Keratinocyte (primary cell): ENCODE data around the gene MYO1G. TPM values are rescaled to one million over a fixed set of nuclear protein-coding genes. Genes with fewer than 3 reads are reported as not detected.

Experiments
- DNase-seq: peaks from one replicate; pipeline ENCODE4 v3.0.0-alpha.2; 2011; ENCODE audit warnings: low read depth, missing footprints, low spot score
- FAIRE-seq: peaks from 2 replicates; lab custom pipeline; 2011; peaks lifted over from hg19 to GRCh38; lab: Jason Lieb, UNC
- H2AFZ ChIP-seq: 2 replicates; pipeline ENCODE4 v1.6.0; 2012; ENCODE audit warnings: low read length, control low read depth, inconsistent platforms; ENCODE audit not compliant: control insufficient read depth
- H3K27ac ChIP-seq: 2 replicates; pipeline ENCODE4 v1.5.1; 2011; ENCODE audit warnings: low read length; ENCODE audit not compliant: control insufficient read depth, insufficient read depth
- H3K27me3 ChIP-seq: 3 replicates; pipeline ENCODE4 v1.6.0; 2011; ENCODE audit warnings: low read length; ENCODE audit not compliant: control insufficient read depth, insufficient read depth; ENCODE audit errors: extremely low read depth
- H3K36me3 ChIP-seq, 2 experiments: 2 replicates in 1 of 2; 3 replicates in 1 of 2; pipeline ENCODE4 v1.5.1; 2011; ENCODE audit warnings: low read length in 2 of 2, mild to moderate bottlenecking in 1 of 2; ENCODE audit not compliant: control insufficient read depth in 2 of 2, insufficient read depth in 2 of 2; ENCODE audit errors: extremely low read depth in 1 of 2
- H3K4me1 ChIP-seq: 3 replicates; pipeline ENCODE4 v1.5.1; 2011; ENCODE audit warnings: low read length; ENCODE audit not compliant: control insufficient read depth, insufficient read depth; ENCODE audit errors: extremely low read depth
- H3K4me2 ChIP-seq: 3 replicates; pipeline ENCODE4 v1.6.0; 2011; ENCODE audit warnings: low read depth, low read length; ENCODE audit not compliant: control insufficient read depth, insufficient read depth; ENCODE audit errors: extremely low read depth
- H3K4me3 ChIP-seq, 3 experiments: fragments of 200-600 bp in 1 of 3; sonication (generic) in 1 of 3; 2 replicates in 2 of 3; 3 replicates in 1 of 3; pipeline ENCODE4 v1.5.1; 2011 to 2016; ENCODE audit warnings: low read length in 3 of 3, mild to moderate bottlenecking in 3 of 3, control low read depth in 2 of 3, inconsistent platforms in 1 of 3, low read depth in 1 of 3, mixed read lengths in 1 of 3, mixed run types in 1 of 3, moderate library complexity in 1 of 3; ENCODE audit not compliant: control insufficient read depth in 2 of 3, insufficient read depth in 2 of 3; ENCODE audit errors: extremely low read depth in 1 of 3
- H3K79me2 ChIP-seq: 2 replicates; pipeline ENCODE4 v1.6.0; 2012; ENCODE audit warnings: low read length; ENCODE audit not compliant: control insufficient read depth, insufficient read depth
- H3K9ac ChIP-seq: 3 replicates; pipeline ENCODE4 v1.6.0; 2011; ENCODE audit warnings: low read length; ENCODE audit not compliant: control insufficient read depth, insufficient read depth; ENCODE audit errors: extremely low read depth
- H3K9me1 ChIP-seq: 3 replicates; pipeline ENCODE4 v1.6.0; 2011; ENCODE audit warnings: low read length; ENCODE audit not compliant: control insufficient read depth, insufficient read depth; ENCODE audit errors: extremely low read depth
- H3K9me3 ChIP-seq: 2 replicates; pipeline ENCODE4 v1.5.1; 2012; ENCODE audit warnings: low read depth, low read length; ENCODE audit not compliant: control insufficient read depth
- H4K20me1 ChIP-seq: 3 replicates; pipeline ENCODE4 v1.6.0; 2011; ENCODE audit warnings: low read length; ENCODE audit not compliant: control insufficient read depth, insufficient read depth; ENCODE audit errors: extremely low read depth
- CTCF ChIP-seq, 3 experiments: IDR thresholded peaks in 1 of 3; conservative IDR thresholded peaks in 1 of 3; optimal IDR thresholded peaks in 1 of 3; 2 replicates in 2 of 3; 3 replicates in 1 of 3; pipeline versions ENCODE3 to v1.5.1; 2011; ENCODE audit warnings: low read length in 3 of 3, mild to moderate bottlenecking in 3 of 3, moderate library complexity in 2 of 3, control low read depth in 1 of 3, inconsistent platforms in 1 of 3; ENCODE audit not compliant: insufficient read depth in 2 of 3; ENCODE audit errors: extremely low read depth in 1 of 3
- EZH2 ChIP-seq: IDR thresholded peaks from one replicate; pipeline ENCODE4 v1.6.1; 2012; ENCODE audit warnings: inconsistent platforms, mild to moderate bottlenecking, low read length, moderate library complexity
- dilution Hi-C: fragments of 300-500 bp; cut with MboI; formaldehyde crosslinking; loops from one replicate; pipeline ENCODE4 v1.7.0; 2020; ENCODE audit warnings: low sequenced_read_pairs; ENCODE audit not compliant: extremely low pct_ligation_motif_present
- polyA plus RNA-seq, 5 experiments: library from polyadenylated mRNA; depleted of rRNA in 3 of 5; stranded (reverse) in 3 of 5; stranded (forward) in 1 of 5; unstranded in 1 of 5; fragments of >200 nt; gene quantifications; 1 replicate in 1 of 5; 2 replicates in 3 of 5; 3 replicates in 1 of 5; pipeline versions ENCODE4 v1.2.1 to v1.2.3, GENCODE V29; 2011 to 2012; ENCODE audit warnings: missing spikeins in 2 of 5, low read depth in 1 of 5, low replicate concordance in 1 of 5

Gene MYO1G
- polyA plus RNA-seq, 1 donor (not counting 4 experiments of a cell fraction or from before 2014, with no cell fraction given) = 0.03 TPM

- Histone ChIP-seq H3K9ac (no peak overlapping the region), H3K4me1 (peaks cover 11% of the 10 kb centered on the region), H3K36me3 (no peaks in the 10 kb centered on the region), H3K9me1 (no peaks in the 10 kb centered on the region), H3K27ac (no peak overlapping the region), H3K79me2 (no peaks in the 10 kb centered on the region), H3K4me3 (no peak overlapping the region), H2AFZ (peak overlapping the region; percentile 97), H3K9me3 (no peaks in the 10 kb centered on the region), H3K27me3 (no peaks in the 10 kb centered on the region), H4K20me1 (no peaks in the 10 kb centered on the region), H3K4me2 (peak overlapping the region; percentile 48)
- no peak for DNase-seq
- peak; percentile 51 for FAIRE-seq
- no peak for TF ChIP-seq EZH2
- no peak for TF ChIP-seq CTCF (optimal IDR thresholded peaks at IDR 0.05 in 1 of 3, IDR thresholded peaks at IDR 0.05 in 1 of 3, conservative IDR thresholded peaks at IDR 0.05 in 1 of 3; ENCODE audit: extremely low read depth in 1 of 3, insufficient read depth in 2 of 3, low read length in 3 of 3)
- dilution Hi-C loops = no loop called here
Observed at GRCh38 chr7:44912775-44913347, 66.0 kb downstream of the MYO1G start.

Other genes with a start within 250 kb of the MYO1G start
- 3.2 to 5.4 TPM (median 4.7 TPM) in 3 replicates for gene ZMIZ2, start 230.2 kb downstream of the MYO1G start, polyA plus RNA-seq
- 5,379 to 8,856 TPM (median 6,965 TPM) in 3 replicates for gene PPIA, start 182.3 kb downstream of the MYO1G start, polyA plus RNA-seq
- 62.6 to 139 TPM (median 131 TPM) in 3 replicates for gene H2AZ2, start 130.9 kb downstream of the MYO1G start, polyA plus RNA-seq
- 5.1 to 7.7 TPM (median 5.7 TPM) in 3 replicates for gene PURB, start 93.5 kb downstream of the MYO1G start, polyA plus RNA-seq
- gene CCM2, start 21.2 kb upstream of the MYO1G start, polyA plus RNA-seq = 44.8 to 70.0 TPM (median 57.5 TPM) in 3 replicates
- 0.10 to 0.25 TPM (median 0.14 TPM) in 3 replicates for gene NACAD, start 110.0 kb upstream of the MYO1G start, polyA plus RNA-seq
- 88.2 to 115 TPM (median 90.5 TPM) in 3 replicates for gene TBRG4, start 132.7 kb upstream of the MYO1G start, polyA plus RNA-seq
- gene RAMP3, start 178.8 kb upstream of the MYO1G start, polyA plus RNA-seq = not detected in 3 replicates